Stomach (tissue), 4 donors: Measurements from ENCODE around the gene SLC4A2.

Experiments
- CTCF ChIP-seq, 7 experiments: fragments of 450-650 bp in 4 of 7; fragments of 200-600 bp in 3 of 7; sonication (generic) in 3 of 7; IDR thresholded peaks; one replicate each; pipeline ENCODE4 v1.5.1; 2016 to 2019; ENCODE audit warnings: antibody characterized with exemption in 7 of 7, control low read depth in 2 of 7, mild to moderate bottlenecking in 1 of 7
- EP300 ChIP-seq: sonication (generic); formaldehyde crosslinking; IDR thresholded peaks from one replicate; pipeline ENCODE4 v1.6.1; 2017; ENCODE audit warnings: antibody characterized with exemption
- POLR2A ChIP-seq, 4 donors: fragments of 450-650 bp; IDR thresholded peaks; one replicate each; pipeline ENCODE4 v1.6.1; 2016; ENCODE audit warnings: antibody characterized with exemption in 4 of 4, control low read depth in 2 of 4, mild to moderate bottlenecking in 1 of 4, moderate library complexity in 1 of 4
- POLR2AphosphoS5 ChIP-seq, 3 donors: sonication (generic); formaldehyde crosslinking; IDR thresholded peaks; one replicate each; pipeline ENCODE4 v1.6.1; 2016; ENCODE audit warnings: antibody characterized with exemption in 3 of 3

- TF ChIP-seq CTCF (IDR thresholded peaks at IDR 0.05) (no peak), POLR2AphosphoS5 (IDR thresholded peaks at IDR 0.05) (no peak), POLR2A (IDR thresholded peaks at IDR 0.05) (no peak), EP300 (no peak)
Observed at GRCh38 chr7:151074817-151075661, 15.7 kb downstream of the SLC4A2 start.
